ENCODE measurements around the gene ZNF485. TPM values are rescaled to one million over a fixed set of nuclear protein-coding genes. Genes with fewer than 3 reads are reported as not detected.

ZNF485 gene
- total and polyA plus RNA-seq, 10 of the 15 experiments (the other 5 are each of a cell fraction or from before 2014, with no cell fraction given) = 3.2 to 7.6 (median 5.1) TPM

DNA sequence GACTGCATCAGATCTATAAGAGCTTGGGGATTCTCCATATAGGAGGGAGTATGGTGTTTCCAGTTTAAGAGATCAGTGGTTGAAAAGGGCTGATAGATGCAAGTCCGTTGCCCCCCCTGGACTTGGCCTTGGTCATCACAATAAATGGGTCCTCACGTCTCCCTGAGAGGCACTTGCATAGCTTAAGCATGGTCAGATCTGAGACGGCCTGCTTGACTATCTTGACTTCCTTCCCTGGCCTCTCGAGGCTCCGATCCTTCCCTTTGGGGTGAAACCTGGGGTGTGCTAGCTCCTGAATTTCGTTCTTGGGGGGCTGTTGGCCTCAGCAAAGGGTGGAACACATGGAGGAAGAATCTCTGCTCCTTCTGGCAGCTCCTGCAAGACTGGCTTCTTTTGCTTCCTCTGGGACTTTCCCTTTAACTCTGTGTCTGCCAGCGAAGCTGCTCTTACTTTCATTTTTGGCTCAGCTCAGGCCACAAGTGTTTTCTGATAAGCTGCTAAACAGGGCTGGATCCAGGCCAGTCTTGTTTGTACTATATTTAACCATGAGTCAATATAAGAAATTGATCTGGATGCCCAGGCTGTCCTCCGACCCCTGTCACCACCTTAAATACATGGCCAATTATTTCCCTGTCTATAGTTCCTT, 11.2 kb upstream of the ZNF485 start (continued):
- TF ChIP-seq, protein P1, sequence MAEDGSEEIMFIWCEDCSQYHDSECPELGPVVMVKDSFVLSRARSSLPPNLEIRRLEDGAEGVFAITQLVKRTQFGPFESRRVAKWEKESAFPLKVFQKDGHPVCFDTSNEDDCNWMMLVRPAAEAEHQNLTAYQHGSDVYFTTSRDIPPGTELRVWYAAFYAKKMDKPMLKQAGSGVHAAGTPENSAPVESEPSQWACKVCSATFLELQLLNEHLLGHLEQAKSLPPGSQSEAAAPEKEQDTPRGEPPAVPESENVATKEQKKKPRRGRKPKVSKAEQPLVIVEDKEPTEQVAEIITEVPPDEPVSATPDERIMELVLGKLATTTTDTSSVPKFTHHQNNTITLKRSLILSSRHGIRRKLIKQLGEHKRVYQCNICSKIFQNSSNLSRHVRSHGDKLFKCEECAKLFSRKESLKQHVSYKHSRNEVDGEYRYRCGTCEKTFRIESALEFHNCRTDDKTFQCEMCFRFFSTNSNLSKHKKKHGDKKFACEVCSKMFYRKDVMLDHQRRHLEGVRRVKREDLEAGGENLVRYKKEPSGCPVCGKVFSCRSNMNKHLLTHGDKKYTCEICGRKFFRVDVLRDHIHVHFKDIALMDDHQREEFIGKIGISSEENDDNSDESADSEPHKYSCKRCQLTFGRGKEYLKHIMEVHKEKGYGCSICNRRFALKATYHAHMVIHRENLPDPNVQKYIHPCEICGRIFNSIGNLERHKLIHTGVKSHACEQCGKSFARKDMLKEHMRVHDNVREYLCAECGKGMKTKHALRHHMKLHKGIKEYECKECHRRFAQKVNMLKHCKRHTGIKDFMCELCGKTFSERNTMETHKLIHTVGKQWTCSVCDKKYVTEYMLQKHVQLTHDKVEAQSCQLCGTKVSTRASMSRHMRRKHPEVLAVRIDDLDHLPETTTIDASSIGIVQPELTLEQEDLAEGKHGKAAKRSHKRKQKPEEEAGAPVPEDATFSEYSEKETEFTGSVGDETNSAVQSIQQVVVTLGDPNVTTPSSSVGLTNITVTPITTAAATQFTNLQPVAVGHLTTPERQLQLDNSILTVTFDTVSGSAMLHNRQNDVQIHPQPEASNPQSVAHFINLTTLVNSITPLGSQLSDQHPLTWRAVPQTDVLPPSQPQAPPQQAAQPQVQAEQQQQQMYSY (CRISPR knock-in tag; IDR thresholded peaks at IDR 0.05) = no peak
- no peak for TF ChIP-seq CBX3 (IDR thresholded peaks at IDR 0.05; ENCODE audit: borderline replicate concordance, low read depth)
- TF ChIP-seq NR2C2 (IDR thresholded peaks at IDR 0.05; ENCODE audit: borderline replicate concordance, control insufficient read depth, insufficient read length, low read depth) = no peak
- no peak for TF ChIP-seq SUZ12 (IDR thresholded peaks at IDR 0.05; ENCODE audit: unreplicated experiment)
- no peak for TF ChIP-seq NFYB (IDR thresholded peaks at IDR 0.05; ENCODE audit: insufficient read depth, low read depth, low read length)
- TF ChIP-seq MEF2A (IDR thresholded peaks at IDR 0.05; ENCODE audit: insufficient read depth, low read depth, low read length) = peak; percentile 84
- TF ChIP-seq, protein P2, sequence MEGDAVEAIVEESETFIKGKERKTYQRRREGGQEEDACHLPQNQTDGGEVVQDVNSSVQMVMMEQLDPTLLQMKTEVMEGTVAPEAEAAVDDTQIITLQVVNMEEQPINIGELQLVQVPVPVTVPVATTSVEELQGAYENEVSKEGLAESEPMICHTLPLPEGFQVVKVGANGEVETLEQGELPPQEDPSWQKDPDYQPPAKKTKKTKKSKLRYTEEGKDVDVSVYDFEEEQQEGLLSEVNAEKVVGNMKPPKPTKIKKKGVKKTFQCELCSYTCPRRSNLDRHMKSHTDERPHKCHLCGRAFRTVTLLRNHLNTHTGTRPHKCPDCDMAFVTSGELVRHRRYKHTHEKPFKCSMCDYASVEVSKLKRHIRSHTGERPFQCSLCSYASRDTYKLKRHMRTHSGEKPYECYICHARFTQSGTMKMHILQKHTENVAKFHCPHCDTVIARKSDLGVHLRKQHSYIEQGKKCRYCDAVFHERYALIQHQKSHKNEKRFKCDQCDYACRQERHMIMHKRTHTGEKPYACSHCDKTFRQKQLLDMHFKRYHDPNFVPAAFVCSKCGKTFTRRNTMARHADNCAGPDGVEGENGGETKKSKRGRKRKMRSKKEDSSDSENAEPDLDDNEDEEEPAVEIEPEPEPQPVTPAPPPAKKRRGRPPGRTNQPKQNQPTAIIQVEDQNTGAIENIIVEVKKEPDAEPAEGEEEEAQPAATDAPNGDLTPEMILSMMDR (IDR thresholded peaks at IDR 0.05 in 2 of 3, conservative IDR thresholded peaks at IDR 0.05 in 1 of 3; ENCODE audit: control insufficient read depth in 2 of 3, extremely low read depth in 1 of 3, insufficient read depth in 1 of 3, low read depth in 3 of 3, low read length in 3 of 3) = no peak
- TF ChIP-seq ZBTB4 (CRISPR knock-in tag; IDR thresholded peaks at IDR 0.05) = no peak
- no peak for TF ChIP-seq STAT1 (conservative IDR thresholded peaks at IDR 0.05)
- no peak for TF ChIP-seq YY1 (IDR thresholded peaks at IDR 0.05; ENCODE audit: low read depth, low read length)
